SJSA1 (cell line): ENCODE results near the gene DGKI. TPM values are rescaled to one million over a fixed set of nuclear protein-coding genes. Genes with fewer than 3 reads are reported as not detected.
A peak's percentile ranks its signal among the peaks of the same experiment; 100 is the strongest.

Experiments used
- DNase-seq, 2 experiments: peaks; one replicate each; pipeline ENCODE4 v3.0.0-alpha.2; 2015 to 2020; ENCODE audit warnings: low spot score in 2 of 2, low read depth in 1 of 2
- H3K27ac ChIP-seq: fragments of 250-450 bp; sonication (Bioruptor Pico); 2 replicates; pipeline ENCODE4 v1.5.1; 2020; ENCODE audit warnings: mild to moderate bottlenecking, moderate library complexity
- H3K27me3 ChIP-seq: fragments of 250-450 bp; sonication (Bioruptor Pico); replicated peaks from 2 replicates; pipeline ENCODE4 v1.5.1; 2020; ENCODE audit warnings: mild to moderate bottlenecking, moderate library complexity
- H3K36me3 ChIP-seq: fragments of 250-450 bp; sonication (Bioruptor Pico); 2 replicates; pipeline ENCODE4 v1.5.1; 2020; ENCODE audit warnings: mild to moderate bottlenecking
- H3K4me1 ChIP-seq: fragments of 250-450 bp; sonication (Bioruptor Pico); replicated peaks from 2 replicates; pipeline ENCODE4 v1.6.1; 2021; ENCODE audit warnings: mild to moderate bottlenecking
- H3K4me3 ChIP-seq: fragments of 250-450 bp; sonication (Bioruptor Pico); 2 replicates; pipeline ENCODE4 v1.5.1; 2020; ENCODE audit warnings: mild to moderate bottlenecking
- H3K9me3 ChIP-seq: fragments of 250-450 bp; sonication (Bioruptor Pico); replicated peaks from 2 replicates; pipeline ENCODE4 v1.5.1; 2020; ENCODE audit warnings: mild to moderate bottlenecking
- total RNA-seq: library from RNA; depleted of rRNA; stranded (reverse); fragments of >200 nt; shearing (Covaris generic); gene quantifications from 2 replicates; pipeline ENCODE4 v1.2.3, GENCODE V29; 2014

DGKI gene
- total RNA-seq, 1 experiment from 2014 or later, result 1.6 TPM

GRCh38 chr7:137753067-137753466 is 93.7 kb downstream of the DGKI start:
- no peaks in the 10 kb centered on the region for H3K9me3 ChIP-seq
- no peak overlapping the region for H3K4me3 ChIP-seq
- no peak for DNase-seq
- H3K36me3 ChIP-seq, result no peaks in the 10 kb centered on the region
- peaks cover 17% of the 10 kb centered on the region for H3K27me3 ChIP-seq
- H3K4me1 ChIP-seq, result no peaks in the 10 kb centered on the region
- H3K27ac ChIP-seq, result no peak overlapping the region

DNA sequence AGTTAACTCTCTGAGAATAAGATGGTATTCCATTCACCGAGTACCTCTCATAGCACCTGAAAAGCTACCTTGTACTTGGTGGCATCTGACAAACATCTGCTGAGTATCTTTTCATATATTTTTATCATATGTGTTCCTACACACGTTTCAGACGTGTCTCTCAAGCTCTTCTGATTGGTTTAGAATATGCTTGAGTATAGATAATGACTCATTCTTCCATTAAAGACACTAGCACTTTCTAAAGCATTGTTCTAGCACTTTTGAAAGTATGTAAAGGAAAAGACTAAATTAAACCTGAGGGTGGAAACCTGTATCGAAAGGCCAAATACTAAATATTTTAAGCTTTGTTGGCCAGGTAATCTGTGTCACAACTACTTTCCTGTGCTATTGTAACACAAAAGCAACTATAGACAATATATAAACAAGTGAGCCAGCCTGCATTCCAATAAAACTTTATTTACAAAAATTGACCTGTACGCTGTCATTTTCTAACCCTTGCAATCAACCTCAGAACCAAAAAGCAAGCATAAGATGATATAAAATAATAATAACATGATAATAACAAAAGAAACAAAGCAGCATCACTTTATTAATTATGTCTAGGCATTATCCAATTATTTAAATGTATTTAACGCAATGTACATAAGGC is 95.3 kb downstream of the DGKI start:
- H3K4me3 ChIP-seq, result no peak overlapping the region
- H3K36me3 ChIP-seq, result no peaks in the 10 kb centered on the region
- no peaks in the 10 kb centered on the region for H3K9me3 ChIP-seq
- H3K4me1 ChIP-seq, result no peaks in the 10 kb centered on the region
- H3K27ac ChIP-seq, result no peak overlapping the region
- DNase-seq, result no peak
- H3K27me3 ChIP-seq, result peaks cover 20% of the 10 kb centered on the region

DNA sequence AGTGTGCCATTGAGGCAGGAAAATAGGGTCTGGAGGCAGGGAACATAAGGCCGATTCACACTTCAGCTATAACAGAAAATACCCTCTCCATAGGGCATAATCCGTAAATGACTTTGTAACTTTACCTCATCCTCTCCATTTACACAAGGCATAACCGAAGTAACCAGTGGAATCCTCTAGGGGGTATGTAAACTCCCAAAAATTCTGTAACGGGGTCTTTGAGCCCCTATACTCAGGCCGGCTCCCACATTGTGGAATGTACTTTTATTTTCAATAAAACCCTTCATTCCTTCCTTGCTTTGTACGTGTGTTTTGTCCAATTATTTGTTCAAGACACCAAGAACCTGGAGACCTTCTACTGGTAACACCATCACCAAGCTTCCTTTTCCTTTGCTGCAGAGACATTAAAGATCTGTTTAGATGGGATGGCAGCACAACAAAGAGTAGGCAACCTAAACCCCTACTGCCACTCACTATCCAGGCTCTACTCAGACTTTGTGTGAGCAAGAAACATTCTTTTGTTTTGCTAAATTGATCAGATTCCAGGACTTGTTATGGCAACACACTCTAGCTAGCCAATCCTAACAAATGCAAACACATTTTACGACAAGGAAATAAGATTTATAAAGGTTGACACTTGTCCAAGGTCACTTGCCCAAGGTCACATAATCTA is 99.3 kb downstream of the DGKI start:
- Histone ChIP-seq H3K27me3 (peaks cover 3% of the 10 kb centered on the region; the same call in 1 of the 2 replicates), H3K27ac (no peak overlapping the region), H3K4me1 (no peaks in the 10 kb centered on the region), H3K9me3 (peaks cover 2% of the 10 kb centered on the region; the same call in 1 of the 2 replicates), H3K4me3 (no peak overlapping the region), H3K36me3 (no peaks in the 10 kb centered on the region)
- no peak for DNase-seq

DNA sequence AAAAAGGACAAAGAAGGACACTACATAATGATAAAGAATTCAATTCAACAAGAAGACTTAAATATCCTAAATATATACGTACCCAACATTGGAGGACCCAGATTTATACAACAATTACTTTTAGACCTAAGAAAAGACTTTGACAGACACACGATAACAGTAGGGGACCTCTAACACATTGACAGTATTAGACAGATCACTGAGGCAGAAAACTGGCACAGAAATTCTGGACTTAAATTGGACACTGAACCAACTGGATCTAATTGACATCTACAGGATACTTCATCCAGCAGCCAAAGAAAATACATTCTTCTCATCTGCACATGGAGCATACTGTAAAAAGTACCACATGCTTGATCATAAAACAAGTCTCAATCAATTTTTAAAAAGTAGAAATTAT is 103.8 kb downstream of the DGKI start:
- DNase-seq, result no peak
- Histone ChIP-seq H3K4me1 (no peaks in the 10 kb centered on the region), H3K36me3 (no peaks in the 10 kb centered on the region), H3K4me3 (no peak overlapping the region), H3K27me3 (0 out of 2 replicates have a peak, but pooled peaks cover 5% of the 10 kb centered on the region), H3K27ac (no peak overlapping the region), H3K9me3 (peaks cover 2% of the 10 kb centered on the region; the same call in 1 of the 2 replicates)

DNA sequence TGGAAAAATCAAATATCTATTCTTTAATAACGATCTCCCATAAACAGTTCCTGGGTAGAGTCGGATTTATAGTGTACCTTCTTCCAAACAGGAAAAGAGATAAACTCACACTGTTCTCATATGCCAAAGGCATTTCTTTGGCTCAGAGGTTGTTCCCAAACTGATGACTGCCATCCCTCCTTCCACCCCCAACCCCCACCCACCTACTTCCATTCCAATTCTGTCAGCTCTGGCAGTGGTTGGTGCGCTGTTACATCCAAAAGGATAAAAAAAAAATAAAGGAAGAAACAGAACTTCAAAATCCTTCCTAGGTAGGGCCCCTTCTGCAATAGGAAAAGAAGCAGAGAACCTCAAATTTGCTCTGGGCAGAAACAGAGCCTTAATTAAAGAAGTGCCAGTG is 104.7 kb downstream of the DGKI start:
- no peak for DNase-seq
- H3K36me3 ChIP-seq, result no peaks in the 10 kb centered on the region

GRCh38 chr7:137741443-137741842 is 105.3 kb downstream of the DGKI start:
- H3K4me1 ChIP-seq, result no peaks in the 10 kb centered on the region
- no peak overlapping the region for H3K27ac ChIP-seq
- DNase-seq, result no peak
- no peak overlapping the region for H3K4me3 ChIP-seq
- no peaks in the 10 kb centered on the region for H3K36me3 ChIP-seq
- H3K9me3 ChIP-seq, result peaks cover 2% of the 10 kb centered on the region; the same call in 1 of the 2 replicates
- H3K27me3 ChIP-seq, result 0 out of 2 replicates have a peak, but pooled peaks cover 3% of the 10 kb centered on the region

More for the DNA sequence above, 104.7 kb downstream of the DGKI start:
- Histone ChIP-seq H3K27ac (no peak overlapping the region), H3K27me3 (0 out of 2 replicates have a peak, but pooled peaks cover 3% of the 10 kb centered on the region), H3K9me3 (peaks cover 2% of the 10 kb centered on the region; the same call in 1 of the 2 replicates), H3K4me3 (no peak overlapping the region), H3K4me1 (no peaks in the 10 kb centered on the region)

DNA sequence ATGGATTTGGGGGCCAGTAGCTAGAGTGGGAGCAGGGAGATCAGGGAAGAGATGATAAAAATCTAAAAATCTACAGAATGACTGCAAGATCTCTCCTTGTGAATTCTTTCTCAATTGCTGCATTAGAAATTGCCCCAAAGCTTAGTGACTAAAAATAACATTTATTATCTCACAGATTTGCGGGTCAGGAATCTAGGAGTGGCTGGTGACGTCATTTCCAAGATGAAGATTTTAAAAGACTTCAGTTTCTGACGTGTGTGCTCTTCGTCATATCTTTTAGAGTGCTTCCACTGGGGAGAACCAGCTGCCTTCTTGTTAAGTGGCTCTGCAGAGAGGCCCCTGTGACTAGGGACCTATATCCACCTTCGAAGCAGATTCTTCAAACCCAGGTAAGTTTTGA is 112.6 kb downstream of the DGKI start:
- no peak for DNase-seq
- Histone ChIP-seq H3K27ac (no peak overlapping the region), H3K9me3 (no peaks in the 10 kb centered on the region), H3K27me3 (0 out of 2 replicates have a peak, but pooled peaks cover 3% of the 10 kb centered on the region), H3K4me3 (no peak overlapping the region), H3K4me1 (peaks cover 6% of the 10 kb centered on the region), H3K36me3 (no peaks in the 10 kb centered on the region)

GRCh38 chr7:137732168-137732567 is 114.6 kb downstream of the DGKI start:
- Histone ChIP-seq H3K9me3 (no peaks in the 10 kb centered on the region), H3K27me3 (no peaks in the 10 kb centered on the region), H3K36me3 (no peaks in the 10 kb centered on the region), H3K4me3 (no peak overlapping the region), H3K27ac (no peak overlapping the region), H3K4me1 (peaks cover 6% of the 10 kb centered on the region)
- DNase-seq, result no peak

DNA sequence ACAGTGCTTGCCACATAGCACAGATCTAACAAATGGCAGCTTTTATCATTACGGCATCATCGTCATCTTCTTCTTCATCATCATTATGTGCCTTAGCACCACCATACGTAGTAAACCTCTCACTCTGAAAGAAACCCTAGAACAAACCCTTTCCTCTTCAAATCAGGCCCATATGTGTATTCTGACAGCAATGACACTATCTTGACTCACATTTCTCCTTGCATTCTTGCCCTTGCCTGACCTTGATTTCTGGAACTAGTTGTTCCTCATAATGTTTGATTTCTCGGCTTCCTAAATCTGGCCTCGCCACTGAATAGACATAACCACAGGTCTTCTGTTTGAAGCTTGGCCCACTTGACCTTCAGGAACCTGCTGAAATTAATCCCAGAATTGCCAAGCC is 115.3 kb downstream of the DGKI start:
- no peak overlapping the region for H3K4me3 ChIP-seq
- no peak overlapping the region for H3K27ac ChIP-seq
- H3K4me1 ChIP-seq, result peaks cover 6% of the 10 kb centered on the region
- no peaks in the 10 kb centered on the region for H3K9me3 ChIP-seq
- H3K36me3 ChIP-seq, result no peaks in the 10 kb centered on the region
- H3K27me3 ChIP-seq, result no peaks in the 10 kb centered on the region
- DNase-seq, result no peak

GRCh38 chr7:137728426-137728825 is 118.3 kb downstream of the DGKI start:
- no peaks in the 10 kb centered on the region for H3K9me3 ChIP-seq
- no peak for DNase-seq
- no peak overlapping the region for H3K27ac ChIP-seq
- H3K36me3 ChIP-seq, result no peaks in the 10 kb centered on the region
- no peak overlapping the region for H3K4me3 ChIP-seq
- H3K27me3 ChIP-seq, result no peaks in the 10 kb centered on the region
- peaks cover 6% of the 10 kb centered on the region for H3K4me1 ChIP-seq

DNA sequence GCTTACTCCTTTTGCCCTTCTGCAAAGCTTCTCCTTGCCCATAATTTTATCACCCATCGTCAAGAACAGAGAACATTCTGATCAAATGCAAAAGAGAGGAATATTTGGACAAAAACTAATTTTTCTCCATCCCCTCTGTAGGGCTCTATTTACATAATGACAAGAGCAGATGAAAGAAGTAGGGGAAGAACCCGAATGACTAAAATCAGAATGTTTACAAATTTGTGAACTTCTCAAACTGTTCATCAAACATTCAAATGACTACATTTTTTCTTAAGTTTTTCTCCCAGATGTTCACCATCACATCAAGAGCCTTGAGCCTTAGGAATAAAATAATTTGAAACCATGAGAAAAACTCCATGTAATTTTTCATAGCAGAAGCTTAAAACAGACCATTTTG is 119.4 kb downstream of the DGKI start:
- no peaks in the 10 kb centered on the region for H3K9me3 ChIP-seq
- H3K27me3 ChIP-seq, result no peaks in the 10 kb centered on the region
- no peak overlapping the region for H3K4me3 ChIP-seq
- no peak for DNase-seq
- H3K27ac ChIP-seq, result no peak overlapping the region
- H3K36me3 ChIP-seq, result no peaks in the 10 kb centered on the region
- peaks cover 6% of the 10 kb centered on the region for H3K4me1 ChIP-seq

- H3K27ac ChIP-seq, result peak overlapping the region; percentile 30
- DNase-seq, result peak in 1 of 2 experiments; percentile 77
- H3K4me1 ChIP-seq, result peaks cover 32% of the 10 kb centered on the region
These were observed 128.4 kb downstream of the DGKI start for GRCh38 chr7:137718355-137718754.

DNA sequence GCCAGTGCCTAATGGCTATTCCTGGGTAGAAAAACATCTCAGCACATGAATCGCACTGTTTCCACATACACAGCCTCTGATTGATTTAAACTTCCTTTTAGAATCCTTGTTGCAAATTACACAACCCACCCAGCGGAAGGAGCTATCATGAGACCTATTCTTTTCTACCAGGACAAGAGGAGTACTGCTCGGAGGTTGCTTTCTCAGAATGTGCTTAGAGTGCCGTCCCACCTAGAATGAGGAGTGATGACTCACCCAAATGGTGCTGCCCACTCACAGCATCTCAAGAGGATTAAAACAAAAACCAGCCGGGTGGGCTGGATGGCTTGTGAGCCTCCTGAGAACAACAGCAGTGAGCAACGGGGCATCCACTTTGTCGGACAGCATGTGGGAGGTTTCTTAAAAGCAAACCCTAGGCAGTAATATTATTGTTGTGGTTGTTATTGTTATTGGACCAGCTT is 128.9 kb downstream of the DGKI start:
- Histone ChIP-seq H3K27me3 (no peaks in the 10 kb centered on the region), H3K4me1 (peaks cover 32% of the 10 kb centered on the region), H3K9me3 (no peaks in the 10 kb centered on the region), H3K4me3 (no peak overlapping the region), H3K36me3 (no peaks in the 10 kb centered on the region), H3K27ac (peak overlapping the region; percentile 14)
- peak; percentile 93 to 94 for DNase-seq

More at GRCh38 chr7:137718355-137718754, 128.4 kb downstream of the DGKI start:
- H3K27me3 ChIP-seq, result no peaks in the 10 kb centered on the region
- no peak overlapping the region for H3K4me3 ChIP-seq
- H3K9me3 ChIP-seq, result no peaks in the 10 kb centered on the region
- H3K36me3 ChIP-seq, result no peaks in the 10 kb centered on the region

DNA sequence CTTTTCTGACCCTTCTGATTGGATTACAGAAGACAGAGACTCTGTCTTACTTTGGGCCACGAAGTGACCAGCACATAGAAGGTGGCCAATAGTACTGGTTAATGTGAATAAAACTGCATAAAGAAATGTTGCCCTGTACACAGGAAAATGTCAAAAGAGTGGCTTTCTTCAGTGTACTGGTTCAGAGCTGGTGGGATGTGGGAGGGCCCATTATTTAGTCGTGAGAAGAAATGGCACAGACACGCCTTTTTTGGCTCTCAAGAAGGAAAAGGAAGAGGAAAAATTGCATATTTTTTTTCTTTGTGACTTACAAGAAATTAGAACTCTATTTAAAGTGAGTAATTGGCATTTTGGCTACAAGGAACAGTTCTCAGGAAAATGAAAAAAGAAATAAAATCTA is 129.7 kb downstream of the DGKI start:
- Histone ChIP-seq H3K36me3 (no peaks in the 10 kb centered on the region), H3K27me3 (no peaks in the 10 kb centered on the region)
- DNase-seq, result no peak

More for the DNA sequence above, 129.7 kb downstream of the DGKI start:
- H3K4me1 ChIP-seq, result peaks cover 32% of the 10 kb centered on the region
- no peak overlapping the region for H3K4me3 ChIP-seq
- no peak overlapping the region; the same call in 1 of the 2 replicates for H3K27ac ChIP-seq
- no peaks in the 10 kb centered on the region for H3K9me3 ChIP-seq
